Bronchial epithelial cell (primary cell): ENCODE measurements around the gene SLC4A4. TPM values are rescaled to one million over a fixed set of nuclear protein-coding genes. Genes with fewer than 3 reads are reported as not detected.
A peak's percentile ranks its signal among the peaks of the same experiment; 100 is the strongest.

Experiments used
- DNase-seq: peaks from one replicate; pipeline ENCODE4 v3.0.0-alpha.2; 2010; ENCODE audit warnings: low read depth
- FAIRE-seq: peaks from 2 replicates; lab custom pipeline; 2011; peaks lifted over from hg19 to GRCh38; lab: Jason Lieb, UNC
- H3K27me3 ChIP-seq: 2 replicates; pipeline ENCODE4 v1.5.1; 2011; ENCODE audit warnings: low read length; ENCODE audit not compliant: control insufficient read depth, insufficient read depth
- H3K36me3 ChIP-seq: 2 replicates; pipeline ENCODE4 v1.5.1; 2011; ENCODE audit warnings: low read length; ENCODE audit not compliant: control insufficient read depth, insufficient read depth
- H3K4me3 ChIP-seq: 2 replicates; pipeline ENCODE4 v1.5.1; 2011; ENCODE audit warnings: mild to moderate bottlenecking, low read depth, low read length, control low read depth
- CTCF ChIP-seq: IDR thresholded peaks from 2 replicates; pipeline ENCODE4 v1.5.1; 2011; ENCODE audit warnings: mild to moderate bottlenecking, moderate library complexity, low read length, control low read depth, inconsistent platforms; ENCODE audit not compliant: insufficient read depth, severe bottlenecking
- total RNA-seq: library from RNA; depleted of rRNA; stranded (reverse); fragments of >200 nt; gene quantifications from 2 replicates; pipeline ENCODE4 v1.2.1, GENCODE V29; 2014

SLC4A4 gene
- total RNA-seq, 1 donor from 2014 or later: 0.26 TPM

- Histone ChIP-seq H3K36me3 (no peaks in the 10 kb centered on the region), H3K27me3 (no peaks in the 10 kb centered on the region), H3K4me3 (no peak overlapping the region)
- DNase-seq (peak; percentile 5), FAIRE-seq (no peak)
- TF ChIP-seq CTCF: peak; percentile 10
Measured at GRCh38 chr4:71526637-71527406, 188.0 kb downstream of the SLC4A4 start.

GRCh38 chr4:71532407-71532806, 193.6 kb downstream of the SLC4A4 start:
- H3K27me3 ChIP-seq: no peaks in the 10 kb centered on the region
- no peaks in the 10 kb centered on the region for H3K36me3 ChIP-seq
- no peak for FAIRE-seq
- H3K4me3 ChIP-seq: no peak overlapping the region
- no peak for TF ChIP-seq CTCF
- no peak for DNase-seq

GRCh38 chr4:71533121-71533520, 194.3 kb downstream of the SLC4A4 start:
- H3K27me3 ChIP-seq: no peaks in the 10 kb centered on the region
- DNase-seq: no peak
- H3K4me3 ChIP-seq: no peak overlapping the region
- no peaks in the 10 kb centered on the region for H3K36me3 ChIP-seq
- no peak for FAIRE-seq
- TF ChIP-seq CTCF: no peak

- Histone ChIP-seq H3K4me3 (no peak overlapping the region), H3K36me3 (no peaks in the 10 kb centered on the region), H3K27me3 (no peaks in the 10 kb centered on the region)
- DNase-seq: no peak
- TF ChIP-seq CTCF: no peak
- FAIRE-seq: no peak
Measured at GRCh38 chr4:71537551-71538065, 198.8 kb downstream of the SLC4A4 start.

GRCh38 chr4:71538528-71538927, 199.7 kb downstream of the SLC4A4 start:
- DNase-seq (no peak), FAIRE-seq (no peak)
- Histone ChIP-seq H3K27me3 (no peaks in the 10 kb centered on the region), H3K36me3 (no peaks in the 10 kb centered on the region), H3K4me3 (no peak overlapping the region)
- TF ChIP-seq CTCF: no peak
